H1 (cell line): ENCODE data around the gene SMYD3. TPM values are rescaled to one million over a fixed set of nuclear protein-coding genes. Genes with fewer than 3 reads are reported as not detected.

Experiments
- CTCF ChIA-PET: fragments of 300-600 bp; sonication (Branson Sonifier 250); formaldehyde crosslinking; loops from one replicate; lab custom pipeline; 2021; ENCODE audit not compliant: partially characterized antibody; lab: Charles Lee
- POLR2A ChIA-PET: fragments of 300-600 bp; sonication (Branson Sonifier 250); formaldehyde crosslinking; loops from one replicate; lab custom pipeline; 2021; ENCODE audit warnings: inconsistent platforms; ENCODE audit not compliant: partially characterized antibody; lab: Charles Lee
- DNase-seq, 2 experiments: peaks; one replicate each; pipeline versions ENCODE4 v3.0.0 to v3.0.0-alpha.2; 2010 to 2022; ENCODE audit warnings: low spot score in 2 of 2, low read depth in 1 of 2, mixed read lengths in 1 of 2
- FAIRE-seq: peaks from 2 replicates; lab custom pipeline; 2011; peaks lifted over from hg19 to GRCh38; lab: Jason Lieb, UNC
- H2AFZ ChIP-seq: 2 replicates; pipeline ENCODE4 v1.8.1; 2012; ENCODE audit warnings: low read length, inconsistent platforms
- H2AK5ac ChIP-seq: 2 replicates; pipeline ENCODE4 v1.6.1; 2013; ENCODE audit warnings: low read depth, low read length
- H2BK120ac ChIP-seq: replicated peaks from 2 replicates; pipeline ENCODE3; 2013; ENCODE audit warnings: low read depth, low read length, inconsistent platforms
- H2BK12ac ChIP-seq: 2 replicates; pipeline ENCODE4 v1.6.1; 2013; ENCODE audit warnings: low read depth, low read length
- H2BK15ac ChIP-seq: 2 replicates; pipeline ENCODE4 v1.6.1; 2013; ENCODE audit warnings: low read length
- H2BK20ac ChIP-seq: 2 replicates; pipeline ENCODE4 v1.6.1; 2013; ENCODE audit warnings: low read length
- H2BK5ac ChIP-seq: 2 replicates; pipeline ENCODE4 v1.6.1; 2013; ENCODE audit warnings: low read depth, low read length
- H3K14ac ChIP-seq: 2 replicates; pipeline ENCODE4 v1.6.1; 2013; ENCODE audit warnings: inconsistent platforms; ENCODE audit not compliant: insufficient read length
- H3K18ac ChIP-seq: 2 replicates; pipeline ENCODE4 v1.6.1; 2013; ENCODE audit warnings: low read length; ENCODE audit errors: extremely low read depth
- H3K23ac ChIP-seq: 2 replicates; pipeline ENCODE4 v1.6.1; 2013; ENCODE audit warnings: inconsistent platforms; ENCODE audit not compliant: insufficient read length
- H3K23me2 ChIP-seq: 2 replicates; pipeline ENCODE4 v1.6.1; 2013; ENCODE audit warnings: low read depth, low read length
- H3K27ac ChIP-seq: 2 replicates; pipeline ENCODE4 v1.6.1; 2011; ENCODE audit warnings: low read depth, low read length, inconsistent platforms
- H3K27me3 ChIP-seq, 4 experiments: replicated peaks in 1 of 4; 1 replicate in 1 of 4; 2 replicates in 3 of 4; pipeline versions ENCODE4 v1.6.1 to v1.8.1; 2011 to 2013; ENCODE audit warnings: low read length in 3 of 4, mild to moderate bottlenecking in 3 of 4, inconsistent platforms in 2 of 4, mixed read lengths in 2 of 4, moderate library complexity in 1 of 4; ENCODE audit not compliant: control insufficient read depth in 3 of 4, insufficient read depth in 3 of 4; ENCODE audit errors: extremely low read depth in 1 of 4
- H3K36me3 ChIP-seq, 4 experiments: 2 replicates each; pipeline versions ENCODE4 v1.6.1 to v1.8.1; 2011 to 2013; ENCODE audit warnings: mild to moderate bottlenecking in 4 of 4, low read length in 3 of 4, moderate library complexity in 2 of 4, control low read depth in 1 of 4, inconsistent platforms in 1 of 4; ENCODE audit not compliant: insufficient read depth in 4 of 4, control insufficient read depth in 2 of 4
- H3K4ac ChIP-seq: replicated peaks from 2 replicates; pipeline ENCODE3; 2013; ENCODE audit warnings: low read length, low read depth, mixed read lengths, inconsistent platforms; ENCODE audit not compliant: insufficient read length
- H3K4me1 ChIP-seq, 4 experiments: replicated peaks in 1 of 4; 1 replicate in 1 of 4; 2 replicates in 3 of 4; pipeline versions ENCODE4 v1.6.1 to v1.8.1; 2011 to 2013; ENCODE audit warnings: low read length in 3 of 4, inconsistent platforms in 2 of 4, mixed read lengths in 1 of 4; ENCODE audit not compliant: insufficient read depth in 4 of 4, control insufficient read depth in 3 of 4
- H3K4me2 ChIP-seq, 2 experiments: 2 replicates each; pipeline versions ENCODE4 v1.6.1 to v1.8.1; 2011 to 2013; ENCODE audit warnings: low read depth in 2 of 2, low read length in 2 of 2, control low read depth in 1 of 2, inconsistent platforms in 1 of 2, mild to moderate bottlenecking in 1 of 2; ENCODE audit not compliant: insufficient read depth in 1 of 2
- H3K4me3 ChIP-seq, 4 experiments: fragments of 200-600, 300-600 bp in 1 of 4; sonication (generic), shearing (Covaris generic), sonication (Bioruptor Twin) in 1 of 4; 2 replicates each; pipeline versions ENCODE4 v1.5.1 to v1.8.1; 2011 to 2016; ENCODE audit warnings: low read length in 4 of 4, low read depth in 3 of 4, control low read depth in 2 of 4, inconsistent platforms in 2 of 4, mild to moderate bottlenecking in 2 of 4, mixed read lengths in 1 of 4, moderate library complexity in 1 of 4; ENCODE audit not compliant: insufficient read depth in 2 of 4; ENCODE audit errors: extremely low read depth in 1 of 4
- H3K56ac ChIP-seq: replicated peaks from 2 replicates; pipeline ENCODE3; 2013; ENCODE audit warnings: low read depth, mild to moderate bottlenecking, mixed read lengths, low read length, inconsistent platforms; ENCODE audit not compliant: insufficient read length
- H3K79me1 ChIP-seq: 2 replicates; pipeline ENCODE4 v1.6.1; 2013; ENCODE audit warnings: low read depth, low read length, control low read depth
- H3K79me2 ChIP-seq, 2 experiments: 2 replicates each; pipeline versions ENCODE4 v1.6.1 to v1.8.1; 2012 to 2013; ENCODE audit warnings: low read length in 2 of 2, mild to moderate bottlenecking in 2 of 2, inconsistent platforms in 1 of 2; ENCODE audit not compliant: insufficient read depth in 2 of 2, control insufficient read depth in 1 of 2
- H3K9ac ChIP-seq, 4 experiments: replicated peaks in 1 of 4; 1 replicate in 1 of 4; 2 replicates in 3 of 4; pipeline versions ENCODE4 v1.6.1 to v1.8.1; 2011 to 2013; ENCODE audit warnings: low read depth in 3 of 4, low read length in 3 of 4, control low read depth in 2 of 4, mild to moderate bottlenecking in 2 of 4, moderate library complexity in 2 of 4, inconsistent platforms in 1 of 4; ENCODE audit errors: extremely low read depth in 1 of 4
- H3K9me3 ChIP-seq, 2 experiments: 2 replicates each; pipeline versions ENCODE4 v1.6.1 to v1.8.1; 2012 to 2013; ENCODE audit warnings: mild to moderate bottlenecking in 2 of 2, moderate library complexity in 2 of 2, control low read depth in 1 of 2, inconsistent platforms in 1 of 2, low read depth in 1 of 2, low read length in 1 of 2, mixed read lengths in 1 of 2; ENCODE audit not compliant: insufficient read depth in 2 of 2
- H4K20me1 ChIP-seq, 2 experiments: replicated peaks in 1 of 2; 2 replicates each; pipeline versions ENCODE3 to v1.8.1; 2011 to 2013; ENCODE audit warnings: inconsistent platforms in 2 of 2, low read length in 2 of 2, mild to moderate bottlenecking in 1 of 2; ENCODE audit not compliant: insufficient read depth in 2 of 2, control insufficient read depth in 1 of 2
- H4K5ac ChIP-seq: 2 replicates; pipeline ENCODE4 v1.6.1; 2013; ENCODE audit warnings: low read length, low read depth, mixed read lengths, inconsistent platforms; ENCODE audit not compliant: insufficient read length
- H4K8ac ChIP-seq: 2 replicates; pipeline ENCODE4 v1.8.0; 2013; ENCODE audit warnings: mild to moderate bottlenecking, moderate library complexity, low read length, inconsistent platforms; ENCODE audit not compliant: insufficient read depth; ENCODE audit errors: extremely low read depth
- H4K91ac ChIP-seq: replicated peaks from 2 replicates; pipeline ENCODE3; 2013; ENCODE audit warnings: low read length, mixed read lengths, inconsistent platforms; ENCODE audit not compliant: insufficient read length
- CTBP2 ChIP-seq: IDR thresholded peaks from 2 replicates; pipeline ENCODE4 v1.7.0; 2011; ENCODE audit warnings: borderline replicate concordance, mild to moderate bottlenecking, moderate library complexity, mixed read lengths, low read length; ENCODE audit not compliant: insufficient read depth, insufficient read length
- WGBS, 2 experiments: shearing (Covaris generic) in 1 of 2; methylation state at CpG; one replicate each; pipeline versions ENCODE4 v1.1.6 to v1.1.7; 2013 to 2015; ENCODE audit warnings: low lambda C conversion rate in 2 of 2, mixed read lengths in 2 of 2, inconsistent platforms in 1 of 2, low coverage in 1 of 2, missing lambda C conversion rate in 1 of 2; ENCODE audit not compliant: insufficient replicate concordance in 2 of 2, insufficient coverage in 1 of 2, insufficient read length in 1 of 2; ENCODE audit errors: extremely low coverage in 1 of 2, missing lambda C conversion rate in 1 of 2; 5-methylcytosine and 5-hydroxymethylcytosine counted together
- polyA plus RNA-seq, 7 experiments: library from polyadenylated mRNA; depleted of rRNA in 3 of 7; stranded (reverse) in 5 of 7; unstranded in 2 of 7; fragments of >200 nt in 5 of 7; fragments of 200-250 nt in 2 of 7; gene quantifications; 1 replicate in 5 of 7; 2 replicates in 1 of 7; 4 replicates in 1 of 7; pipeline versions ENCODE4 v1.2.1 to v1.2.3, GENCODE V29; 2011 to 2013; ENCODE audit warnings: missing spikeins in 2 of 7, mixed read lengths in 2 of 7
- total RNA-seq: library from RNA; stranded (reverse); fragmentation: NEBNext Ultra II Directional; extraction: Animal tissue kit (Norgen Biotek cat#: 25700); gene quantifications from 2 replicates; pipeline ENCODE4 v1.2.1, GENCODE V29; 2021
- TF ChIP-seq, protein P1 (sequence below): IDR thresholded peaks from 2 replicates; pipeline ENCODE4 v1.6.1; 2012; ENCODE audit warnings: inconsistent platforms

SMYD3 gene
- total and polyA plus RNA-seq, 2 of the 8 experiments (the other 6 are each of a cell fraction or from before 2014, with no cell fraction given), result 17.3 to 25.4 TPM

DNA sequence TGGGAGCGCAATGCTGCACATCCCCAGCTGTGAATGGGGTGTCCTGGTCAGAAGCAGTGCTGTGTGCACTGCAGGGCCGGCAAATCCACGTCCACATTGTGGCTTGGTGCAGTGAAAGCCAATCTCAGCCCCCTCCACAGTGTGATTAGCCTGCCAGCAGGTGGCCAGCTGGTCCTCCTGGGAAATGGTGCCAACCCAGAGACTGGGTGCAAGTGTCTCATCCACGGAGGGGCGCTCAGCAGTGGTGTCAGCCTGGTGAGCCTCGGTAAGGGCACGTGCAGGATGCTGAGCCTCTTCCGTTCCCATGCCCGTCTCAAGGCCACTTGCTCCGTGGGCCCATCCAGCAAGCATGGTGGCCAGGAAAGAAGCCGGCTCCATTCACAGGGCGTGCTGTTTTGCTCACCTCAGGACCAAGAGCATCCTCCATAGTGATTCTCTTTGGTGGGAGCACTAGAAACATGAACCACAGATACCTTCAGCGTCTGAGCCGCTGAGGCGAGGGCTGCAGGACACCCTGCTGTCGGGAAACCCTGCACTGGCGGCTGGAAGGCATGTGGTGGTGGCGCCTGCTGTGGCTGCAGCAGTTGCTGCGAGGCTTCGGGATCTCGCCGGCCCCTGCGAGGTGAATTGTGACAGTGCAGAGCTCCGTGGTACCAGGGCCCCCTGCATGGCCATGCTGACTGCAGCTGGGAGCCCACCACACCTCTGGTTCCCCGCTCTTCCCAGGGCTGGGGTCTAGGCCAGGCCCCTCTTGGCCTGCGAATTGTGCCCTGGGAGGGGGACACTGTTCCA is 2.0 kb upstream of the SMYD3 start:
- peak overlapping the region; percentile 77; the same call in 1 of the 2 replicates for H4K8ac ChIP-seq
- H3K9me3 ChIP-seq, result no peaks in the 10 kb centered on the region
- no peak overlapping the region for H3K9ac ChIP-seq
- H2BK120ac ChIP-seq, result no peak overlapping the region
- H3K56ac ChIP-seq, result no peak overlapping the region
- H3K23ac ChIP-seq, result no peak overlapping the region
- H3K79me2 ChIP-seq, result 0 out of 4 replicates have a peak, but pooled peaks cover 0 to 5% of the 10 kb centered on the region in 2 experiments
- no peak overlapping the region for H3K27ac ChIP-seq
- H3K4ac ChIP-seq, result no peak overlapping the region
- no peak overlapping the region for H2BK5ac ChIP-seq
- H3K4me2 ChIP-seq, result no peak overlapping the region
- no peak overlapping the region; the same call in 1 of the 2 replicates for H2BK20ac ChIP-seq
- no peaks in the 10 kb centered on the region for H4K20me1 ChIP-seq
- no peak overlapping the region for H4K5ac ChIP-seq
- POLR2A ChIA-PET, result no interaction called here
- H3K79me1 ChIP-seq, result peaks cover 2% of the 10 kb centered on the region; the same call in 1 of the 2 replicates
- H2BK15ac ChIP-seq, result no peak overlapping the region
- no peak overlapping the region for H2BK12ac ChIP-seq
- WGBS, 2 experiments, result 88% methylated on average over 26 of the region's 26 CpGs; no CpG with 5 or more reads in 1 of the 2 experiments
- TF ChIP-seq CTBP2, result no peak
- TF ChIP-seq, protein P1, sequence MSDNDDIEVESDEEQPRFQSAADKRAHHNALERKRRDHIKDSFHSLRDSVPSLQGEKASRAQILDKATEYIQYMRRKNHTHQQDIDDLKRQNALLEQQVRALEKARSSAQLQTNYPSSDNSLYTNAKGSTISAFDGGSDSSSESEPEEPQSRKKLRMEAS, result peak; percentile 11; the same call in 1 of the 2 replicates
- H3K18ac ChIP-seq, result no peak overlapping the region
- H3K27me3 ChIP-seq, result peaks cover 0 to 3% (median 0%) of the 10 kb centered on the region in 4 experiments; a peak in 1 of 7 replicates
- peaks cover 0 to 6% (median 3%) of the 10 kb centered on the region in 4 experiments; a peak in 3 of 7 replicates for H3K4me1 ChIP-seq
- CTCF ChIA-PET, result interaction anchor here (0.6 to 1.3 kb wide), 2 partner anchors 10 to 12 kb away, joined by 3 to 4 read pairs; no protein-coding TSS in a partner anchor
- H2AFZ ChIP-seq, result 0 out of 2 replicates have a peak overlapping the region, but pooled peaks have one; percentile 51
- H3K36me3 ChIP-seq, result no peaks in the 10 kb centered on the region
- H3K4me3 ChIP-seq, result no peak overlapping the region
- no peak overlapping the region for H3K14ac ChIP-seq
- H4K91ac ChIP-seq, result no peak overlapping the region
- DNase-seq, result no peak
- no peak overlapping the region; the same call in 1 of the 2 replicates for H2AK5ac ChIP-seq
- peaks cover 8% of the 10 kb centered on the region for H3K23me2 ChIP-seq
- FAIRE-seq, result no peak
